Measurements from ENCODE around the gene OR51V1. TPM values are rescaled to one million over a fixed set of nuclear protein-coding genes. Genes with fewer than 3 reads are reported as not detected.

OR51V1 gene
- total and polyA plus RNA-seq, 4 donors, result not detected

DNA sequence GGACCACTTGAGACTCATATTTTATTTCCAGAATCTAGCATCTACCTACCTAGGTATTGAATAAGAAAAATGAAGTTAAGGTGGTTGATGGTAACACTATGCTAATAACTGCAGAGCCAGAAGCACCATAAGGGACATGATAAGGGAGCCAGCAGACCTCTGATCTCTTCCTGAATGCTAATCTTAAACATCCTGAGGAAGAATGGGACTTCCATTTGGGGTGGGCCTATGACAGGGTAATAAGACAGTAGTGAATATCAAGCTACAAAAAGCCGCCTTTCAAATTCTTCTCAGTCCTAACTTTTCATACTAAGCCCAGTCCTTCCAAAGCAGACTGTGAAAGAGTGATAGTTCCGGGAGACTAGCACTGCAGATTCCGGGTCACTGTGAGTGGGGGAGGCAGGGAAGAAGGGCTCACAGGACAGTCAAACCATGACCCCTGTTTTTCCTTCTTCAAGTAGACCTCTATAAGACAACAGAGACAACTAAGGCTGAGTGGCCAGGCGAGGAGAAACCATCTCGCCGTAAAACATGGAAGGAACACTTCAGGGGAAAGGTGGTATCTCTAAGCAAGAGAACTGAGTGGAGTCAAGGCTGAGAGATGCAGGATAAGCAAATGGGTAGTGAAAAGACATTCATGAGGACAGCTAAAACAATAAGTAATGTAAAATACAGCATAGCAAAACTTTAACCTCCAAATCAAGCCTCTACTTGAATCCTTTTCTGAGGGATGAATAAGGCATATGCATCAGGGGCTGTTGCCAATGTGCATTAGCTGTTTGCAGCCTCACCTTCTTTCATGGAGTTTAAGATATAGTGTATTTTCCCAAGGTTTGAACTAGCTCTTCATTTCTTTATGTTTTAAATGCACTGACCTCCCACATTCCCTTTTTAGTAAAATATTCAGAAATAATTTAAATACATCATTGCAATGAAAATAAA, 24.3 kb upstream of the OR51V1 start:
- Histone ChIP-seq H3K4me1 (ENCODE audit: control insufficient read depth in 4 of 4, insufficient read depth in 4 of 4, low read length in 3 of 4) (no peaks in the 10 kb centered on the region), H3K9ac (ENCODE audit: low read depth in 1 of 2, low read length in 2 of 2) (no peak overlapping the region), H3K27me3 (ENCODE audit: control insufficient read depth in 4 of 4, insufficient read depth in 4 of 4, low read length in 3 of 4) (no peaks in the 10 kb centered on the region), H3K4me3 (ENCODE audit: low read depth in 1 of 3, low read length in 3 of 3) (no peak overlapping the region), H3K36me3 (ENCODE audit: control insufficient read depth in 4 of 4, insufficient read depth in 3 of 4, low read depth in 1 of 4, low read length in 3 of 4) (no peaks in the 10 kb centered on the region), H3K9me3 (ENCODE audit: control insufficient read depth in 4 of 4, low read length in 3 of 4) (no peaks in the 10 kb centered on the region), H3K27ac (ENCODE audit: low read depth in 1 of 2, low read length in 2 of 2) (no peak overlapping the region)
- TF ChIP-seq, protein P1, sequence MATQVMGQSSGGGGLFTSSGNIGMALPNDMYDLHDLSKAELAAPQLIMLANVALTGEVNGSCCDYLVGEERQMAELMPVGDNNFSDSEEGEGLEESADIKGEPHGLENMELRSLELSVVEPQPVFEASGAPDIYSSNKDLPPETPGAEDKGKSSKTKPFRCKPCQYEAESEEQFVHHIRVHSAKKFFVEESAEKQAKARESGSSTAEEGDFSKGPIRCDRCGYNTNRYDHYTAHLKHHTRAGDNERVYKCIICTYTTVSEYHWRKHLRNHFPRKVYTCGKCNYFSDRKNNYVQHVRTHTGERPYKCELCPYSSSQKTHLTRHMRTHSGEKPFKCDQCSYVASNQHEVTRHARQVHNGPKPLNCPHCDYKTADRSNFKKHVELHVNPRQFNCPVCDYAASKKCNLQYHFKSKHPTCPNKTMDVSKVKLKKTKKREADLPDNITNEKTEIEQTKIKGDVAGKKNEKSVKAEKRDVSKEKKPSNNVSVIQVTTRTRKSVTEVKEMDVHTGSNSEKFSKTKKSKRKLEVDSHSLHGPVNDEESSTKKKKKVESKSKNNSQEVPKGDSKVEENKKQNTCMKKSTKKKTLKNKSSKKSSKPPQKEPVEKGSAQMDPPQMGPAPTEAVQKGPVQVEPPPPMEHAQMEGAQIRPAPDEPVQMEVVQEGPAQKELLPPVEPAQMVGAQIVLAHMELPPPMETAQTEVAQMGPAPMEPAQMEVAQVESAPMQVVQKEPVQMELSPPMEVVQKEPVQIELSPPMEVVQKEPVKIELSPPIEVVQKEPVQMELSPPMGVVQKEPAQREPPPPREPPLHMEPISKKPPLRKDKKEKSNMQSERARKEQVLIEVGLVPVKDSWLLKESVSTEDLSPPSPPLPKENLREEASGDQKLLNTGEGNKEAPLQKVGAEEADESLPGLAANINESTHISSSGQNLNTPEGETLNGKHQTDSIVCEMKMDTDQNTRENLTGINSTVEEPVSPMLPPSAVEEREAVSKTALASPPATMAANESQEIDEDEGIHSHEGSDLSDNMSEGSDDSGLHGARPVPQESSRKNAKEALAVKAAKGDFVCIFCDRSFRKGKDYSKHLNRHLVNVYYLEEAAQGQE (IDR thresholded peaks at IDR 0.05), result no peak
- TF ChIP-seq RAD21 (IDR thresholded peaks at IDR 0.05) (no peak), GABPA (IDR thresholded peaks at IDR 0.05 in 1 of 2, conservative IDR thresholded peaks at IDR 0.05 in 1 of 2) (no peak), FOXA2 (IDR thresholded peaks at IDR 0.05) (no peak), HNF4A (conservative IDR thresholded peaks at IDR 0.05) (no peak), RXRA (IDR thresholded peaks at IDR 0.05) (no peak), TAF1 (conservative IDR thresholded peaks at IDR 0.05) (no peak), NR2F2 (IDR thresholded peaks at IDR 0.05) (no peak)
- TF ChIP-seq, protein P2, sequence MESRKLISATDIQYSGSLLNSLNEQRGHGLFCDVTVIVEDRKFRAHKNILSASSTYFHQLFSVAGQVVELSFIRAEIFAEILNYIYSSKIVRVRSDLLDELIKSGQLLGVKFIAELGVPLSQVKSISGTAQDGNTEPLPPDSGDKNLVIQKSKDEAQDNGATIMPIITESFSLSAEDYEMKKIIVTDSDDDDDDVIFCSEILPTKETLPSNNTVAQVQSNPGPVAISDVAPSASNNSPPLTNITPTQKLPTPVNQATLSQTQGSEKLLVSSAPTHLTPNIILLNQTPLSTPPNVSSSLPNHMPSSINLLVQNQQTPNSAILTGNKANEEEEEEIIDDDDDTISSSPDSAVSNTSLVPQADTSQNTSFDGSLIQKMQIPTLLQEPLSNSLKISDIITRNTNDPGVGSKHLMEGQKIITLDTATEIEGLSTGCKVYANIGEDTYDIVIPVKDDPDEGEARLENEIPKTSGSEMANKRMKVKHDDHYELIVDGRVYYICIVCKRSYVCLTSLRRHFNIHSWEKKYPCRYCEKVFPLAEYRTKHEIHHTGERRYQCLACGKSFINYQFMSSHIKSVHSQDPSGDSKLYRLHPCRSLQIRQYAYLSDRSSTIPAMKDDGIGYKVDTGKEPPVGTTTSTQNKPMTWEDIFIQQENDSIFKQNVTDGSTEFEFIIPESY (IDR thresholded peaks at IDR 0.05), result no peak
- TF ChIP-seq, protein P3, sequence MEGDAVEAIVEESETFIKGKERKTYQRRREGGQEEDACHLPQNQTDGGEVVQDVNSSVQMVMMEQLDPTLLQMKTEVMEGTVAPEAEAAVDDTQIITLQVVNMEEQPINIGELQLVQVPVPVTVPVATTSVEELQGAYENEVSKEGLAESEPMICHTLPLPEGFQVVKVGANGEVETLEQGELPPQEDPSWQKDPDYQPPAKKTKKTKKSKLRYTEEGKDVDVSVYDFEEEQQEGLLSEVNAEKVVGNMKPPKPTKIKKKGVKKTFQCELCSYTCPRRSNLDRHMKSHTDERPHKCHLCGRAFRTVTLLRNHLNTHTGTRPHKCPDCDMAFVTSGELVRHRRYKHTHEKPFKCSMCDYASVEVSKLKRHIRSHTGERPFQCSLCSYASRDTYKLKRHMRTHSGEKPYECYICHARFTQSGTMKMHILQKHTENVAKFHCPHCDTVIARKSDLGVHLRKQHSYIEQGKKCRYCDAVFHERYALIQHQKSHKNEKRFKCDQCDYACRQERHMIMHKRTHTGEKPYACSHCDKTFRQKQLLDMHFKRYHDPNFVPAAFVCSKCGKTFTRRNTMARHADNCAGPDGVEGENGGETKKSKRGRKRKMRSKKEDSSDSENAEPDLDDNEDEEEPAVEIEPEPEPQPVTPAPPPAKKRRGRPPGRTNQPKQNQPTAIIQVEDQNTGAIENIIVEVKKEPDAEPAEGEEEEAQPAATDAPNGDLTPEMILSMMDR (IDR thresholded peaks at IDR 0.05; ENCODE audit: low read depth, low read length, missing input control), result no peak
- TF ChIP-seq, protein P4, sequence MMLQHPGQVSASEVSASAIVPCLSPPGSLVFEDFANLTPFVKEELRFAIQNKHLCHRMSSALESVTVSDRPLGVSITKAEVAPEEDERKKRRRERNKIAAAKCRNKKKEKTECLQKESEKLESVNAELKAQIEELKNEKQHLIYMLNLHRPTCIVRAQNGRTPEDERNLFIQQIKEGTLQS (IDR thresholded peaks at IDR 0.05), result no peak
- TF ChIP-seq, protein P5, sequence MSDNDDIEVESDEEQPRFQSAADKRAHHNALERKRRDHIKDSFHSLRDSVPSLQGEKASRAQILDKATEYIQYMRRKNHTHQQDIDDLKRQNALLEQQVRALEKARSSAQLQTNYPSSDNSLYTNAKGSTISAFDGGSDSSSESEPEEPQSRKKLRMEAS (IDR thresholded peaks at IDR 0.05), result no peak
- WGBS, result 71% methylated on average over 6 of the region's 6 CpGs
- DNase-seq (ENCODE audit: low spot score), result no peak

DNA sequence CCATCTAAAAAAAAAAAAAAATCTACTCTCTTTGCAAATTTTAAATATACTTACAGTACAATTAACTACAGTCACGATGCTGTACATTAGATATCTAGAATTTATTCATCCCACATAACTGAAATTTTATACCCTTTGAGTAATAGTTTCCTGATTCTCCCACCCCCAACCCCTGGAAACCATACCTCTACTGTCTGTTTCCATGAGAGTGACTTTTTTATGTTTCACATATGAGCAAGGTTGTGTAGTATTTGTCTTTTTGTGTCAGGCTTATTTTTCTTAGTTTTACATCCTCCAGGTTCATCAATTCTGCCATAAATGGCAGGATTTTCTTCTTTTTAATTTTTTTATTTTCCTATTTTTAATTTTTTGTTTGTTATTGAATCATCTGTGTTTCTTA, 23.2 kb upstream of the OR51V1 start:
- no peaks in the 10 kb centered on the region for H3K27me3 ChIP-seq (ENCODE audit: control insufficient read depth in 4 of 4, insufficient read depth in 4 of 4, low read length in 3 of 4)
- H3K9me3 ChIP-seq (ENCODE audit: control insufficient read depth in 4 of 4, low read length in 3 of 4), result no peaks in the 10 kb centered on the region
- no peak overlapping the region for H3K4me3 ChIP-seq (ENCODE audit: low read depth in 1 of 3, low read length in 3 of 3)
- no peaks in the 10 kb centered on the region for H3K4me1 ChIP-seq (ENCODE audit: control insufficient read depth in 4 of 4, insufficient read depth in 4 of 4, low read length in 3 of 4)
- no peak overlapping the region for H3K27ac ChIP-seq (ENCODE audit: low read depth in 1 of 2, low read length in 2 of 2)
- 70% methylated on average over 1 of the region's 1 CpG for WGBS
- DNase-seq (ENCODE audit: low spot score), result no peak
- no peaks in the 10 kb centered on the region for H3K36me3 ChIP-seq (ENCODE audit: control insufficient read depth in 4 of 4, insufficient read depth in 3 of 4, low read depth in 1 of 4, low read length in 3 of 4)
- H3K9ac ChIP-seq (ENCODE audit: low read depth in 1 of 2, low read length in 2 of 2), result no peak overlapping the region
- TF ChIP-seq HNF4G (IDR thresholded peaks at IDR 0.05), result no peak
- TF ChIP-seq, protein P2 (IDR thresholded peaks at IDR 0.05), result no peak
- no peak for TF ChIP-seq HNF4A (conservative IDR thresholded peaks at IDR 0.05)
- TF ChIP-seq EGR1 (IDR thresholded peaks at IDR 0.05; ENCODE audit: low read depth in 2 of 2), result no peak
- no peak for TF ChIP-seq FOXA2 (IDR thresholded peaks at IDR 0.05)
- no peak for TF ChIP-seq SP1 (IDR thresholded peaks at IDR 0.05)
- TF ChIP-seq, protein P5 (IDR thresholded peaks at IDR 0.05), result no peak
- no peak for TF ChIP-seq GABPA (IDR thresholded peaks at IDR 0.05 in 1 of 2, conservative IDR thresholded peaks at IDR 0.05 in 1 of 2)
- TF ChIP-seq JUND (IDR thresholded peaks at IDR 0.05), result no peak
- TF ChIP-seq, protein P4 (IDR thresholded peaks at IDR 0.05), result no peak
- no peak for TF ChIP-seq RAD21 (IDR thresholded peaks at IDR 0.05)
- TF ChIP-seq RXRA (IDR thresholded peaks at IDR 0.05), result no peak

Data from liver (tissue), 9 donors.